HepG2 (cell line): ENCODE data around the gene EPM2AIP1. TPM values are rescaled to one million over a fixed set of nuclear protein-coding genes. Genes with fewer than 3 reads are reported as not detected.

Source experiments
- ATAC-seq: fragments of 200-7000 bp; cut with Tn5 transposase; 3 replicates; pipeline ENCODE4 v1.9.1; 2020; ENCODE audit warnings: mild to moderate bottlenecking, moderate library complexity
- BruUV-seq: library from RNA; stranded (reverse); fragments of 400-500 nt; replicated peaks from 2 replicates; lab custom pipeline; 2021; lab: Mats Ljungman, UMichigan
- CTCF ChIA-PET: fragments of 300-600 bp; formaldehyde crosslinking; extraction: SDS; loops from one replicate; lab custom pipeline; 2021; ENCODE audit warnings: low total read pairs, inconsistent platforms, low intra/inter-chr PET ratio; lab: Yijun Ruan, JAX
- POLR2A ChIA-PET: fragments of 350-600 bp; sonication (Branson Sonifier 250); formaldehyde crosslinking; loops from one replicate; lab custom pipeline; 2020; ENCODE audit warnings: antibody characterized with exemption, inconsistent platforms; lab: Yijun Ruan, JAX
- DNase-seq: peaks from one replicate; pipeline ENCODE4 v3.0.0-alpha.2; 2015; ENCODE audit warnings: low spot score
- FAIRE-seq: peaks from 3 replicates; lab custom pipeline; 2011; peaks lifted over from hg19 to GRCh38; lab: Jason Lieb, UNC
- H2AFZ ChIP-seq: one replicate; pipeline ENCODE4 v1.6.1; 2011; ENCODE audit warnings: low read length, inconsistent platforms
- H3K27ac ChIP-seq: fragments of 300-600 bp; 3 replicates; pipeline ENCODE4 v1.8.0; 2011; ENCODE audit warnings: mixed run types, mild to moderate bottlenecking, mixed read lengths, low read length, inconsistent platforms; ENCODE audit not compliant: insufficient read depth; ENCODE audit errors: extremely low read length
- H3K27me3 ChIP-seq, 2 experiments: fragments of 200-600 bp in 1 of 2; 2 replicates in 1 of 2; 3 replicates in 1 of 2; pipeline versions ENCODE4 v1.6.0 to v1.8.0; 2011; ENCODE audit warnings: low read length in 2 of 2, mild to moderate bottlenecking in 2 of 2, moderate library complexity in 2 of 2, inconsistent platforms in 1 of 2; ENCODE audit not compliant: insufficient read depth in 2 of 2, control insufficient read depth in 1 of 2
- H3K36me3 ChIP-seq, 2 experiments: fragments of 200-600 bp in 1 of 2; replicated peaks in 1 of 2; 2 replicates in 1 of 2; 3 replicates in 1 of 2; pipeline versions ENCODE4 v1.5.1 to v1.8.0; 2011; ENCODE audit warnings: low read length in 2 of 2, inconsistent platforms in 1 of 2; ENCODE audit not compliant: insufficient read depth in 2 of 2, control insufficient read depth in 1 of 2
- H3K4me1 ChIP-seq: 2 replicates; pipeline ENCODE4 v1.5.1; 2012; ENCODE audit warnings: low read length, inconsistent platforms; ENCODE audit not compliant: insufficient read depth
- H3K4me2 ChIP-seq: 2 replicates; pipeline ENCODE4 v1.6.0; 2011; ENCODE audit warnings: low read depth, low read length, inconsistent platforms
- H3K4me3 ChIP-seq, 3 experiments: fragments of 200-600 bp in 1 of 3; sonication (generic), shearing (Covaris generic) in 1 of 3; replicated peaks in 1 of 3; 2 replicates each; pipeline ENCODE4 v1.5.1; 2011 to 2016; ENCODE audit warnings: low read length in 3 of 3, inconsistent platforms in 2 of 3, low read depth in 2 of 3, mild to moderate bottlenecking in 2 of 3, control low read depth in 1 of 3, mixed read lengths in 1 of 3; ENCODE audit not compliant: insufficient read depth in 1 of 3
- H3K79me2 ChIP-seq: one replicate; pipeline ENCODE4 v1.6.1; 2011; ENCODE audit warnings: low read length, inconsistent platforms; ENCODE audit not compliant: insufficient read depth
- H3K9ac ChIP-seq: 2 replicates; pipeline ENCODE4 v1.6.0; 2011; ENCODE audit warnings: mild to moderate bottlenecking, low read depth, low read length, inconsistent platforms; ENCODE audit not compliant: insufficient read depth
- H3K9me3 ChIP-seq: 2 replicates; pipeline ENCODE4 v1.5.1; 2012; ENCODE audit warnings: mild to moderate bottlenecking, low read length
- H4K20me1 ChIP-seq: 2 replicates; pipeline ENCODE4 v1.6.0; 2011; ENCODE audit warnings: inconsistent platforms, mild to moderate bottlenecking, low read length, moderate library complexity; ENCODE audit not compliant: insufficient read depth
- CHD2 ChIP-seq: IDR thresholded peaks from 2 replicates; pipeline ENCODE4 v1.6.1; 2011; ENCODE audit warnings: low read depth, low read length, improper control_type of control experiment
- ELK4 ChIP-seq: sonication (generic); formaldehyde crosslinking; IDR thresholded peaks from 2 replicates; pipeline ENCODE4 v1.9.0; 2021; ENCODE audit warnings: missing genetic modification reagents, borderline replicate concordance
- GPBP1L1 ChIP-seq: sonication (generic); formaldehyde crosslinking; IDR thresholded peaks from 2 replicates; pipeline ENCODE4 v1.5.0; 2020; ENCODE audit warnings: mild to moderate bottlenecking, missing genetic modification reagents
- KLF15 ChIP-seq: sonication (generic); formaldehyde crosslinking; IDR thresholded peaks from 2 replicates; pipeline ENCODE4 v1.8.1; 2023; ENCODE audit warnings: borderline replicate concordance, mild to moderate bottlenecking, inconsistent platforms, missing genetic modification reagents, mixed read lengths
- MXD4 ChIP-seq: IDR thresholded peaks from 2 replicates; pipeline ENCODE4 v1.6.1; 2016; ENCODE audit warnings: mild to moderate bottlenecking, missing biosample characterization, missing genetic modification reagents
- NR2F2 ChIP-seq: IDR thresholded peaks from 2 replicates; pipeline ENCODE4 v1.6.1; 2012; ENCODE audit warnings: low read depth, inconsistent platforms, borderline replicate concordance
- PHF5A ChIP-seq: IDR thresholded peaks from one replicate; pipeline ENCODE4 v1.6.1; 2018; ENCODE audit warnings: low read depth, missing genetic modification reagents; ENCODE audit not compliant: unreplicated experiment
- PRMT3 ChIP-seq: sonication (generic); formaldehyde crosslinking; IDR thresholded peaks from 2 replicates; pipeline ENCODE4 v1.8.1; 2022; ENCODE audit warnings: low read depth, mild to moderate bottlenecking, moderate library complexity, missing genetic modification reagents, borderline replicate concordance
- RARG ChIP-seq: sonication (generic); formaldehyde crosslinking; IDR thresholded peaks from 2 replicates; pipeline ENCODE4 v1.4.0; 2020; ENCODE audit warnings: low read depth, mild to moderate bottlenecking, missing genetic modification reagents
- STAT5B ChIP-seq: sonication (generic); formaldehyde crosslinking; IDR thresholded peaks from 2 replicates; pipeline ENCODE4 v1.4.0; 2020; ENCODE audit warnings: missing genetic modification reagents
- ZFAT ChIP-seq: sonication (generic); formaldehyde crosslinking; conservative IDR thresholded peaks from 2 replicates; pipeline ENCODE4 v1.8.1; 2023; ENCODE audit warnings: missing genetic modification reagents, inconsistent platforms
- ZFY ChIP-seq: sonication (generic); formaldehyde crosslinking; IDR thresholded peaks from 2 replicates; pipeline ENCODE4 v1.4.0; 2020; ENCODE audit warnings: missing genetic modification reagents
- ZNF562 ChIP-seq: sonication (generic); formaldehyde crosslinking; IDR thresholded peaks from 2 replicates; pipeline ENCODE4 v1.8.0; 2022; ENCODE audit warnings: missing genetic modification reagents, borderline replicate concordance
- ZNF569 ChIP-seq: sonication (generic); formaldehyde crosslinking; IDR thresholded peaks from 2 replicates; pipeline ENCODE4 v1.5.0; 2020; ENCODE audit warnings: mild to moderate bottlenecking, missing genetic modification reagents, moderate library complexity, borderline replicate concordance
- WGBS: methylation state at CpG from one replicate; pipeline ENCODE4 v1.1.6; 2017; ENCODE audit warnings: low lambda C conversion rate; 5-methylcytosine and 5-hydroxymethylcytosine counted together
- in situ Hi-C: cut with HindIII; loops from 2 replicates; pipeline ENCODE4 v1.10.0; 2017; ENCODE audit warnings: low pct_unique_long_range_greater_than_20kb; ENCODE audit not compliant: extremely low pct_ligation_motif_present
- intact Hi-C: fragments of 100-400 bp; cut with micrococcal nuclease; formaldehyde crosslinking; loops from one replicate; pipeline ENCODE4 v1.10.0; 2022; ENCODE audit not compliant: unreplicated experiment
- polyA plus RNA-seq, 8 experiments: library from polyadenylated mRNA; depleted of rRNA in 3 of 8; stranded (reverse) in 7 of 8; unstranded in 1 of 8; fragments of >200 nt; fragmentation: Illumina TruSeq in 4 of 8; extraction: Trizol in 4 of 8; gene quantifications; 2 replicates each; pipeline versions ENCODE4 v1.2.1 to v1.2.3, GENCODE V29; 2011 to 2016; ENCODE audit warnings: low read depth in 4 of 8, missing spikeins in 1 of 8, mixed read lengths in 1 of 8; ENCODE audit not compliant: insufficient read depth in 1 of 8
- total RNA-seq, 5 experiments: library from RNA; depleted of rRNA; stranded (reverse); fragments of >200 nt; fragmentation: Illumina TruSeq; extraction: Trizol; gene quantifications; 2 replicates each; pipeline ENCODE4 v1.2.3, GENCODE V29; 2016; ENCODE audit warnings: low read depth in 1 of 5

Gene EPM2AIP1
- total and polyA plus RNA-seq, 2 of the 13 experiments (the other 11 are each of a cell fraction or from before 2014, with no cell fraction given): 10.7 to 23.0 TPM

GRCh38 chr3:37039161-37039846 is 46.4 kb upstream of the EPM2AIP1 start:
- no peaks in the 10 kb centered on the region for H3K79me2 ChIP-seq
- no peak overlapping the region for H3K4me3 ChIP-seq
- DNase-seq (no peak), FAIRE-seq (no peak), ATAC-seq (no peak)
- H3K27me3 ChIP-seq: no peaks in the 10 kb centered on the region; a peak in 1 of 5 replicates
- 100% methylated on average over 1 of the region's 1 CpG for WGBS
- H3K9me3 ChIP-seq: no peaks in the 10 kb centered on the region
- H3K27ac ChIP-seq: no peak overlapping the region
- CTCF ChIA-PET: no interaction called here
- POLR2A ChIA-PET: no interaction called here
- H3K9ac ChIP-seq: no peak overlapping the region
- no peak overlapping the region for H2AFZ ChIP-seq
- TF ChIP-seq GPBP1L1 (CRISPR knock-in tag) (no peak), STAT5B (no peak), NR2F2 (no peak), KLF15 (CRISPR knock-in tag) (no peak), CHD2 (no peak), ELK4 (CRISPR knock-in tag) (no peak), ZNF562 (CRISPR knock-in tag) (no peak), ZFY (CRISPR knock-in tag) (no peak), ZNF569 (CRISPR knock-in tag) (no peak), PRMT3 (CRISPR knock-in tag) (no peak), ZFAT (CRISPR knock-in tag) (no peak), RARG (CRISPR knock-in tag) (no peak), PHF5A (no peak), MXD4 (CRISPR knock-in tag) (no peak)
- no peaks in the 10 kb centered on the region for H3K4me1 ChIP-seq
- no peak overlapping the region for H3K4me2 ChIP-seq
- peaks cover 10 to 65% of the 10 kb centered on the region in 2 experiments for H3K36me3 ChIP-seq
- intact Hi-C loops: no loop called here
- BruUV-seq: no TSS peak
- no peaks in the 10 kb centered on the region for H4K20me1 ChIP-seq
- in situ Hi-C loops: no loop called here
